ENCODE data around the gene PTPN5.
A peak's percentile ranks its signal among the peaks of the same experiment; 100 is the strongest.
"Not testable (repeated sequence)": the region's sequence is repeated elsewhere in the genome, so short reads cannot be mapped to it uniquely, and the experiment has no call there.

PTPN5 gene

DNA sequence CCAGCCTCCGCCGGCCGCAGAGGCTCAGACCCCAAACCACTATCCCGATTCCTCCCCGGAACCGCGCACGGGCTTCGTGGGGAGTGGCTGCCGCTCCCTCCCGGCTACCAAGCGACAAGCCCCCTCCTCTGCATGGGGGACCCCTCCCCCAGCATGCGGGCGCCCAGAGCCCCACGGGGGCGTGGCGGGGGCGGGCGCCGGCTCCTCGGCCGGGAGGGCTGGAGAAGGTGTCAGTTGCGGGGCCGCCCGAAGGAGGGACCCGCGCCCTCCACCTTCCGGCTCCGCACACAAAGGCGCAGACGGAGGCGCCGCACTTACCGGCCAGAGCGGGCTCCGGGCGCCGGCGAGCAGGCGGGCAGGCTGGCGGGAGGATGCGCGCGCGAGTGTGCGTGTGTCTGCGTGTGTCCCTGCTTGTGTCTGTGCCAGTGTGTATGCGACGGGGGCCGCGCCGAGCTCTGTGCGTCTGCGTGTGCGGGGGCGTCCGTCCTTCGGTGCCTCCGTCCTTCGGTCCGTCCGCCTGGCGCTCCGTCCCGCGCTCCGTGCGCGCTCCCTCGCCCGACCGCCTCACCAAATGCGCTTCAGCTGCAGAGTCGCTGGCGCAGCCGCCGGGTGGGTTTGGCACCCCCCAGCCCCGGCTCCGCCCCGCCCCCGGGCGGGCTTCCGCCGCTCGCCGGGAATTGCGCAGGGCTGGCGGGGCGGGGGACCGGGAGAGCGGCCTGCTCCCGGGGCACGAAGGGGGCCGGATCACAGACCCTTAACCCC is at the start of gene PTPN5:
Gene PTPN5 (minus strand): TSS at position 592 of the 762 bp plus-strand sequence. CDS start 19,840 bp downstream, outside the sequence.
- DNase-seq (ENCODE audit: low read depth in 2 of 2) = no peak

DNA sequence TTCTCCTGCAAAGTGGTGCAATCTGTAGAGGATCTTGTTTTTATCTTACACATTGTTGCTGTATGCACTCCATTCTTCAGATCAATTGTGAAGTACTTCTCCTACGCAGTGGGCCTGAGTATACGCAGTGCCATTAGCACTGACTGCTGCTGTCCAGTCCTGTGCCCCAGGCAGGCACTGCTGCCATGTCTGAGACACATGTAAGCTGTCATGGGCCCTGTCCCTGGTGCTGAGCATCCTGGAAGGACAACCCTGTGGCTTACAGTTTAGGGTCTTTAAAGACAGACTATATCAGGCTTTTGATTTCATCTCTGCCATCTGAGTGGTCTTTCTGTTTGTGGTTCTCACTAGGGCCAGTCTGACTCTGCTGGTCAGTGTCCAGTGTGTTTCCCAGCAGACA is 44.8 kb upstream of the PTPN5 start:
- DNase-seq (ENCODE audit: low read depth in 2 of 2) = no peak

DNA sequence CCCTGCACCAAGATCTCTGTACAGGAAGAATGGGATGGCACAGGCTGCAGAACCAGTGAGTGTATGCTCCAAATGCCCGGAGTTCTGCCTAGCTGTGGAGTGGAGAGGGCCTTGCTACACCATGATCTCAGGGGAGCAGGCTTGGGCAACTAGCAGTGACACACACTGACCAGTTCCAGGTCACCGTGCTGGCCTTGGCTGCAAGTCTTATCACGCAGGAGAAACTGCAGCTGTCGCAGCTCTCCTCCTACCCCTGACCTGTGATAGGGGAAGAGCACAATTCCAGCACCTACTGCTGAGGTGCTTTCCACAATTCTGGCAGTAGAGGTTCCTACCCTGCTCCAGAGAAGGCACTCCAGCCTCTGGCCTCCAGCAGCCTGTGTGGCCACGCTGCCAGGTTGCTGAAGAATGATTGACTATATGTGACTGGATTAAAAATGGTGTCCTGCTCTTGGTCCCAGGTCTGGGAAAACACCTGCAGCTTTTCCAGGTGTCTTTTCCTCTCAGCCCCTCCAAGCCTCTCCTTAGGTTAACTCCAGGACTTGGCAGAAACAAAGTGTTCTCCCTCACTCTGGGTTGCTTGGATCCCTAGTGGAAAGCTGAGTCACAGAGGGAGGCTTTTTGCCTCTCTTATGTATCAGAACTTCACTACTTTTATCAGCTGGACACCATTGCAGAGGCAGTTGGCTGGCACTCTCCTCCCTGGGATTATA is 43.3 kb upstream of the PTPN5 start:
- no peak for DNase-seq (ENCODE audit: low read depth in 2 of 2)

DNA sequence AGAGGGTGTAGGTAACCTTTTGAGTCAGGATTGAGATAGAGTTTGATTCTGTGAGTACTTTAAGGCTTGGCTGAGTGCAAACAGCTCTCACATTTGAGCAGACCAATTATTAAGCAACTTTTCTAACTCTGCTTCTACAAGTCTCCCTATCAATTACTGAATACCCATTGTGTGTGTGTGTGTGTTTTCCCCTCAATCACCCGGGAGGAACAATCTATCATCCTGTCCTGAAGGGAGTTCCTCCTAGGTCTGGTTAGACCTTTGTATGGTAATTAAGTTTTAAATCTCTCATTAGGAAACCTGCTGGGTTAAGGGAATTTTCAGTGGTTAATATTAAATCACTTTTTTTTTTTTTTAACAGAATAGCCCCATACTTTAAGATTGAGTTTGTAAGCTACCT is 28.6 kb upstream of the PTPN5 start:
- DNase-seq (ENCODE audit: low read depth in 2 of 2) = not testable (repeated sequence)

- DNase-seq (ENCODE audit: low read depth in 2 of 2) = no peak
Measured at GRCh38 chr11:18804199-18804999, 12.8 kb upstream of the PTPN5 start.

DNA sequence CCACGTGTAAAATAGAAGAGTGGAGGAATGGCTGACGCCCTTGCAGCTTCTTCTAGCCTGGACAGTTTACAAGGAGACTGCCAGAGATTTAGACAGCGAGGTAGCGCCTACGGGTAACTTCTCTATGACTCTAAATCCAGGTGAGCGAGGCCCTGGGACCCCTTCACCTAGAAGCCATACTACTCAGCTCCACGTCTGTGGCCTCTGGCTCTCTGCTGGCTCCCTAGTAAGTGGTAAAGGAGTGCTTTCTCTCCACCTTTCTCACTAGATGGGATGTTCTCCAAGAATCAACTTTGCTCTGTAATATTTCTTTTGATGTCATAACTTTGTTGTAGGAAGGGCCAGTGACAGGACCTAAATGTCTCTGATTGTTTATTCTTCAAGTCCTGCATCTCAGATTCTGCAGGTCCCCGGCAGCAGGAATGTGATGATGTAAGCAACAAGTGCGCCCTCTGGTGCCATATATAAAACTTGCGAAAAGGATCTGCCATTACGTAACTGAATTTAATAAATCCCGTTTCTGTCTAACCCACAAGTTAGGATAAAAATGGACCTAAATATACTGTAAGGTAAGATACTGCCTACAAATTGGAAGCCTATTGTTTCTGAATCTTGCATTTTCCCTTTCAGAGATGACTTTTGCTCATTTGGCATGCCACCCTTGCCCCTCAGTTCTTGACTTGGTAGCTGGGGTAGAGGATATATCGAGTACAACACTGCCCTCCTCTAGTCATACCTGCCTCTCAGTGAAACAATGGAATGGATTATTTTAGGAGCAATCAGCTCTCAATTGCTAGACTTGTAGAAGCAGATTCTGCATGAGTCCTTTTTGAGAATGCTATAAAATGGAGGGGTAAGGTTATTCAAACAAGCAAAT is 11.0 kb upstream of the PTPN5 start:
- DNase-seq (ENCODE audit: low read depth in 2 of 2) = peak; percentile 38 to 40

DNA sequence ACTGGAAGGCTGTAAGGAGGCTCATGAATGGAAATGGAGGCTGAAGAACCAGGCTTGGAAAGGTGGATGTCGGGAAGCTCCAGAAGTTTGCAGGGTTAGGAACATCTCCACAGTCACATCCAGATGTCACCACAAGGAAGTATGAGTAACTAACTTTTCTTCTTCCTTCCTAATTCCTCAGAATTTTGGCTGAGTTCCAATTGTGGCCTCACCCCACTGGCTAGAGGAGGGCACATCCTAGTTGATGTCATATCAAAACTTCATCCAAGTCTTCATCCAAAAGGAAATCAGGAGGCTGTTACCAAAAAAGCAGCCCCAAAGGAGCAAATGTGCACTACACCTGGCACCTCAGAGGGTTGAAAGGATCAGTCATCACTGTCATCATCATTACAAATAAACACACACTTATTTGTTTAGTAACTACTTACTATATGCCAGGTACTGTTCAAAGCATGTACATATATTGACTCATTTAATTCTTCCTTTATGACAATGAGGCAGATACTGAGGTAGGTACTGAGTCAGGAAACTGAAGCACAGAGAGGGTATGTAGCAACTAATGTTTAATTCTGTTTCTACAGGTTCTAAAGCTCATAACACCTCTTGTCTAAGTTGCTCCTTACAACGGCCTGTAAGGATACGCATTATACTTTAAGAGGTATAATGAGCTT is 7.3 kb upstream of the PTPN5 start:
- DNase-seq (ENCODE audit: low read depth in 2 of 2) = no peak

GRCh38 chr11:18794956-18795355 is 3.4 kb upstream of the PTPN5 start:
- no peak for DNase-seq (ENCODE audit: low read depth in 2 of 2)

GRCh38 chr11:18792827-18793226 is 1.2 kb upstream of the PTPN5 start:
- no peak for DNase-seq (ENCODE audit: low read depth in 2 of 2)

GRCh38 chr11:18791969-18792628 is 501 bp upstream of the PTPN5 start:
- no peak for DNase-seq (ENCODE audit: low read depth in 2 of 2)

DNA sequence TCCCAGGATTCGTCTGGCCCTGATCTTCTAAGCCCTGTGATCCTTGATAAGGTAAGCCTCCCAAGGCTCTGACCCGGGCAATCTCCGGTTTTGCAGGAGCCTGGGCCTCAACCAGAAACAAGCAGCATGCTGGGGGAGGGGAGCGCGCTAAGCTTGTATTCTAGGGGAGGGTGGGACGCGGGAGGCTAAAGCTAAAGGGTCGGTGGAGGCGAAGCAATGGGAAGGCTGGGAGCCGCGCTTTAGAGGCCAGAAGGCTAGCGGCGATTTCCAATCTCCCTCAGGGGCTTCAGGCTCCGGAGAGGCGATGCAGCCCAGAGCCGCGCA is 753 bp downstream of the PTPN5 start:
- DNase-seq (ENCODE audit: low read depth in 2 of 2) = no peak

- no peak for DNase-seq (ENCODE audit: low read depth in 2 of 2)
Measured at GRCh38 chr11:18789942-18790341, 1.7 kb downstream of the PTPN5 start.

DNA sequence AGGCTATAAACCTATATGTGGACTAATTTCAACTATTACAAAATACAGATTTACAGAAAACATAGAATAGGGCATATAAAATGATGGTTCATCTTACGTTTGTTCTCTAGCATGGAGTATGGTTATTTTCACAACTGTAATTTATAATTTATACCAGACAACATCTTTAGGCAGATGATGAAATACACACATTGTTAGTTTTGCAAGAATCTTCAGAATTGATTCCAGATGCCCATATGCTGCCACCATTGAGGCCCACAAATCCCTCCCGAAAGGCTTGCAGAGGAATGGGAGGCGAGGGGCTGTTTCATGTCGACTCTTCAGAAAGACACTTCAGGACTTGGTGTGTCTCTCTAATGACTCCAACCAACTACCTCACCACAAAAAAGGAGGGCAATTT is 6.2 kb downstream of the PTPN5 start:
- DNase-seq (ENCODE audit: low read depth in 2 of 2) = peak; percentile 62

DNA sequence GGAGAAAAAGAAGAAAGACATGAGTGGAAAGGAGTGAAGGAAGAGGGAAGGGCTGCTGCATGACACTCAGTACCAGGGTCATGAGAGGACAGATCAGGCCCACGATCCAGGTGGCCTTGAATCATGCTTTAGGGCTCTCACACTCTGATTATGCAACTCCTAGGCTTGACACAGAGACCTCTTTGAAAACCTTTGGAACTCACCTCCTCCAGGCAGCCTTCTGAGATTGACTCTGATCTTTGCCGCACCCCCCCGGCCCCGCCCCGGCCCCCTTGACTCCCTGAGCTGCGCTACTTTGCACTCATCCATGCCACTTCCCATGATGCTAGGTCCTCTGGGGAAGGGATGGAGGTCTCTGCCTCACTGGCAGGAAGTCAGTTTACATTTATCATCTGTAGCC is 10.7 kb downstream of the PTPN5 start:
- DNase-seq (ENCODE audit: low read depth in 2 of 2) = no peak

DNA sequence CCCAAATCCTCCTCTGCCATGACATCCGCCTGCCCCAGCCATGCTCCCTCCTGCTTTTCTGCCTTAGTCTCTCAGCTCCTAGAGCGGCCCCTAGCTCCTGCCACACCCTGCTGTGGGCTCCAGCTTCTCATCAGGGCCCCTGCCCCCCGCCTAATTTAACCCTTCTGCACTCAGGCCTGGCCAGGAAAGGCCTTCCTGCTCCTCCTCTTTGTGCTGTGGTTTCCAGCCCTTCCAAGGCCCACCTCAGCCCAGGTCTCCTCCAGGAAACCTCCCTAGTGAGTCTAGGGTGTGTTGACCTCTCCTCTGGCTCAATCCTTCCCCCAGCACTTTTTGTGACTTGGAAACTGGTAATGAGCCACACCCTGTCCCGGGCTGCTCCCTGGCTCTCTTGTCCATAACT is 11.3 kb downstream of the PTPN5 start:
- DNase-seq (ENCODE audit: low read depth in 2 of 2) = no peak

DNA sequence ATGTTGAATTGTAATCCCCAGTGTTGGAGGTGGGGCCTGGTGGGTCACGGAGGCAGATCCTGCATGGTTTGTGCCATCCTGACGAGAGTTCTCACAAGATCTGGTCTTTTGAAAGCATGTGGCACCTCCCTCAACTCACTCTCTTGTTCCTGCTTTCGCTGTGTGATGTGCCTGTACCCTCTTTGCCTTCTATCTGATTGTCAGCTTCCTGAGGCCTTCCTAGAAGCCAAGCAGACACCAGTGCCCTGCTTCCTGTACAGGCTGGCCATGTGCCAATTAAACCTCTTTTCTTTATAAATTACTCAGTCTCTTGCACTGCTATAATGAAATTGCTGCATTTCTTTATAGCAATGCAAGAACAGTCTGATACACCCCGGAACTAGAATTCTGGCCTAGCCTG is 13.1 kb downstream of the PTPN5 start:
- no peak for DNase-seq (ENCODE audit: low read depth in 2 of 2)

DNA sequence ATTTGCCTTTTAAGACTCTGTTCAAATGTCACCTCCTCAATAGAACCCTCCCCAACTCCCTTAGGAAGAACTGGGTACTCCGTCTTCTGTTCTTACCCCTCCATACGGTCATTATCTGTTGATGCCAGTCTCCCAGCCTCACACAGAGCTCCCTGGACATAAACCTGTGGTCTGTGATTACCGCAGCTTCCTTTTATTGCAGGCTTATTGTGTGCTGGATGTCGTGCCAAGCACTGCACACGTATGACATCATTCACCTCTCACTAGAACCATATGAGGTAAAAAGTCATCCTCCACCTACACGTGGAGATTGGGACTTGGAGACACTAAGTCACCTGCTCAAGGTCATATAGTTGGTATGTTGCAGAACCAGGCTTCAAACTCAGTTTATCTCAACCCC is 15.3 kb downstream of the PTPN5 start:
- no peak for DNase-seq (ENCODE audit: low read depth in 2 of 2)

GRCh38 chr11:18775492-18776292 is 15.9 kb downstream of the PTPN5 start:
- DNase-seq (ENCODE audit: low read depth in 2 of 2) = peak; percentile 14 to 19

GRCh38 chr11:18774801-18775200 is 16.8 kb downstream of the PTPN5 start:
- no peak for DNase-seq (ENCODE audit: low read depth in 2 of 2)

GRCh38 chr11:18773681-18774080 is 17.9 kb downstream of the PTPN5 start:
- DNase-seq (ENCODE audit: low read depth in 2 of 2) = no peak
